H9 (cell line): ENCODE data around the gene TBCB. TPM values are rescaled to one million over a fixed set of nuclear protein-coding genes. Genes with fewer than 3 reads are reported as not detected.

Experiments
- DNase-seq: peaks from one replicate; pipeline ENCODE4 v3.0.0-alpha.2; 2017
- H2AFZ ChIP-seq: one replicate; pipeline ENCODE4 v1.6.1; 2013; ENCODE audit warnings: mild to moderate bottlenecking, low read length, control low read depth, moderate library complexity
- H2AK5ac ChIP-seq: 2 replicates; pipeline ENCODE4 v1.6.1; 2013; ENCODE audit warnings: low read length, control low read depth, mixed read lengths; ENCODE audit not compliant: insufficient read length
- H2BK120ac ChIP-seq: one replicate; pipeline ENCODE4 v1.6.1; 2013; ENCODE audit warnings: low read depth, mild to moderate bottlenecking, low read length, control low read depth, inconsistent platforms; ENCODE audit not compliant: poor library complexity, severe bottlenecking
- H2BK12ac ChIP-seq: 2 replicates; pipeline ENCODE4 v1.6.1; 2013; ENCODE audit warnings: low read length, control low read depth, mixed read lengths, low read depth; ENCODE audit not compliant: insufficient read length
- H2BK15ac ChIP-seq: 2 replicates; pipeline ENCODE4 v1.6.1; 2013; ENCODE audit warnings: low read depth, low read length, control low read depth
- H2BK20ac ChIP-seq: one replicate; pipeline ENCODE4 v1.6.1; 2013; ENCODE audit warnings: low read depth, mild to moderate bottlenecking, low read length, control low read depth, inconsistent platforms; ENCODE audit not compliant: poor library complexity, severe bottlenecking
- H2BK5ac ChIP-seq: 2 replicates; pipeline ENCODE4 v1.6.1; 2013; ENCODE audit warnings: low read length, control low read depth, mixed read lengths; ENCODE audit not compliant: insufficient read length
- H3K14ac ChIP-seq: 2 replicates; pipeline ENCODE4 v1.6.1; 2013; ENCODE audit warnings: low read length, control low read depth; ENCODE audit not compliant: insufficient read depth
- H3K18ac ChIP-seq: 2 replicates; pipeline ENCODE4 v1.6.1; 2013; ENCODE audit warnings: low read depth, mild to moderate bottlenecking, mixed read lengths, low read length, control low read depth; ENCODE audit not compliant: insufficient read length
- H3K23ac ChIP-seq: 2 replicates; pipeline ENCODE4 v1.6.1; 2013; ENCODE audit warnings: low read length, control low read depth, mixed read lengths, low read depth; ENCODE audit not compliant: insufficient read length
- H3K23me2 ChIP-seq: 2 replicates; pipeline ENCODE4 v1.6.1; 2013; ENCODE audit warnings: low read depth, mild to moderate bottlenecking, mixed read lengths, low read length, control low read depth; ENCODE audit not compliant: insufficient read length, poor library complexity, severe bottlenecking
- H3K27ac ChIP-seq: 2 replicates; pipeline ENCODE4 v1.5.1; 2013; ENCODE audit warnings: low read length, control low read depth, mixed read lengths, low read depth; ENCODE audit not compliant: insufficient read length
- H3K27me3 ChIP-seq: 2 replicates; pipeline ENCODE4 v1.6.1; 2013; ENCODE audit warnings: low read length, control low read depth, inconsistent platforms; ENCODE audit not compliant: insufficient read depth
- H3K4ac ChIP-seq: 2 replicates; pipeline ENCODE4 v1.6.1; 2013; ENCODE audit warnings: low read depth, mild to moderate bottlenecking, control low read depth, inconsistent platforms, low read length, moderate library complexity
- H3K4me1 ChIP-seq: 2 replicates; pipeline ENCODE4 v1.6.1; 2013; ENCODE audit warnings: low read length, control low read depth, inconsistent platforms; ENCODE audit not compliant: insufficient read depth
- H3K4me2 ChIP-seq: 2 replicates; pipeline ENCODE4 v1.6.1; 2013; ENCODE audit warnings: low read length, control low read depth, mixed read lengths; ENCODE audit not compliant: insufficient read length, insufficient read depth
- H3K56ac ChIP-seq: 2 replicates; pipeline ENCODE4 v1.6.1; 2013; ENCODE audit warnings: low read depth, mild to moderate bottlenecking, mixed read lengths, low read length, control low read depth; ENCODE audit not compliant: insufficient read length
- H3K79me1 ChIP-seq: 2 replicates; pipeline ENCODE4 v1.6.1; 2013; ENCODE audit warnings: low read depth, mild to moderate bottlenecking, moderate library complexity, low read length, control low read depth, inconsistent platforms; ENCODE audit not compliant: insufficient read depth, poor library complexity, severe bottlenecking
- H3K79me2 ChIP-seq: 2 replicates; pipeline ENCODE4 v1.6.1; 2013; ENCODE audit warnings: low read length, control low read depth, inconsistent platforms; ENCODE audit not compliant: insufficient read depth
- H3K9ac ChIP-seq: 2 replicates; pipeline ENCODE4 v1.6.1; 2013; ENCODE audit warnings: low read length, control low read depth, mixed read lengths; ENCODE audit not compliant: insufficient read length; ENCODE audit errors: extremely low read depth
- H3K9me3 ChIP-seq: one replicate; pipeline ENCODE4 v1.6.1; 2013; ENCODE audit warnings: low read depth, low read length, inconsistent platforms; ENCODE audit not compliant: control insufficient read depth
- H3T11ph ChIP-seq: one replicate; pipeline ENCODE4 v1.6.1; 2013; ENCODE audit warnings: mild to moderate bottlenecking, low read length, control low read depth, inconsistent platforms
- H4K20me1 ChIP-seq: one replicate; pipeline ENCODE4 v1.6.1; 2013; ENCODE audit not compliant: control insufficient read depth, insufficient read length, insufficient read depth
- H4K5ac ChIP-seq: 2 replicates; pipeline ENCODE4 v1.6.1; 2013; ENCODE audit warnings: low read depth, mild to moderate bottlenecking, mixed read lengths, low read length, control low read depth; ENCODE audit not compliant: insufficient read length
- H4K8ac ChIP-seq: replicated peaks from 2 replicates; pipeline ENCODE4 v1.6.1; 2013; ENCODE audit warnings: low read length, control low read depth, mixed read lengths, low read depth; ENCODE audit not compliant: insufficient read length
- H4K91ac ChIP-seq: 2 replicates; pipeline ENCODE4 v1.6.1; 2013; ENCODE audit warnings: low read depth, mild to moderate bottlenecking, moderate library complexity, mixed read lengths, low read length, control low read depth; ENCODE audit not compliant: insufficient read length
- H3K27ac Mint-ChIP-seq, 3 experiments: 2 replicates in 2 of 3; 3 replicates in 1 of 3; pipeline ENCODE4 v1.8.0; 2020 to 2021; ENCODE audit warnings: mixed read lengths in 3 of 3, mild to moderate bottlenecking in 1 of 3, moderate library complexity in 1 of 3
- H3K27me3 Mint-ChIP-seq: 2 replicates; pipeline ENCODE4 v1.8.0; 2021; ENCODE audit warnings: low read depth, mild to moderate bottlenecking, moderate library complexity, mixed read lengths
- H3K36me3 Mint-ChIP-seq, 3 experiments: 2 replicates in 2 of 3; 3 replicates in 1 of 3; pipeline ENCODE4 v1.8.0; 2020 to 2021; ENCODE audit warnings: low read depth in 3 of 3, mixed read lengths in 3 of 3; ENCODE audit not compliant: insufficient read depth in 1 of 3
- H3K4me1 Mint-ChIP-seq, 2 experiments: 2 replicates each; pipeline ENCODE4 v1.8.0; 2020; ENCODE audit warnings: mixed read lengths in 2 of 2
- H3K4me3 Mint-ChIP-seq, 2 experiments: 2 replicates in 1 of 2; 3 replicates in 1 of 2; pipeline ENCODE4 v1.8.0; 2020 to 2021; ENCODE audit warnings: mild to moderate bottlenecking in 2 of 2, mixed read lengths in 2 of 2, moderate library complexity in 1 of 2
- H3K9me3 Mint-ChIP-seq, 2 experiments: 2 replicates in 1 of 2; 3 replicates in 1 of 2; pipeline ENCODE4 v1.8.0; 2020; ENCODE audit warnings: mild to moderate bottlenecking in 2 of 2, mixed read lengths in 2 of 2, moderate library complexity in 1 of 2
- WGBS: extraction: QIAGEN DNeasy Blood & Tissue Kit; methylation state at CpG from one replicate; pipeline ENCODE4 v1.1.7; 2013; ENCODE audit warnings: missing lambda C conversion rate, low lambda C conversion rate, mixed read lengths; ENCODE audit not compliant: insufficient read length; ENCODE audit errors: extremely low coverage; 5-methylcytosine and 5-hydroxymethylcytosine counted together
- total RNA-seq: library from RNA; stranded (reverse); gene quantifications from 2 replicates; pipeline ENCODE4 v1.2.1, GENCODE V29; 2021
- TF ChIP-seq, protein P1 (sequence below): fragments of 200-600 bp; sonication (generic); conservative IDR thresholded peaks from 3 replicates; pipeline ENCODE4 v1.8.0; 2021; ENCODE audit warnings: antibody characterized with exemption, mild to moderate bottlenecking

TBCB gene
- total RNA-seq, 1 experiment from 2014 or later, result 216 TPM

DNA sequence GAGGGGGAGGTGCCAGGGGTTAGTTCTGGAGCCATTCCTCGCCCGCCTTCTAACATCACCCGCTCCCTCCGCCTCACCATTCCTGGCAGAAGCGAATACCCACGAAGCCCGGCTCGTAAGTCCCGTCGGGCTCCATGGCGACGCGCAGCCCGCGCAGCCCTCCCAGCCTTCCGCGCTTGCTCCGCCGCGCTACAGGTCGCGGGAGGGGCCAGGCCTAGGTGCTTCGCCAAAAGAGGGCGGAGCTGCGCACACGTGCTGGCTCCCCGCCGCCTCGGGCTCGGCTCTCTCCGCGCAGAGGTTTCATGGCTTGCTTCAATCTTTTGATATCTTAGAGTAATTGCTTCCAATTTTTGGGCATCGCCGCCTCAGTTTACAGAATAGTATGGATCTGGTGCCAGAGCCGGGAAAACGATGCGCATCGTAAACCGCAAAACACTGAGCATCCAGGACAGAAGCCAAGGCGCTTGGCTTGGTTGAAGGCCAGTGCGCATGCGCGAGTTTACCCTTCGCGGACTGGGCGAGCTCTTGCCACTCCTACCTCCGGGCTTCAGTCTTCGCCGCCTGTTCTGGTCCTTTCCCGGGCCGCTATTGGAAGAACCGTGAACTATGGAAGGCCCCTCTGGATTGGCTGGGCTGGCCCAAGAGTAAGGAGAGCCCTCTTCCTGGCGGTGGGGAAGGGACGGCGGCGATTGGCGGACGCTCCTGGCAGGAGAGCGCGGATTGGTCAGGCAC lies 381 bp upstream of the TBCB start, which contains the start of gene POLR2I:
Gene POLR2I, minus strand, starts transcription at position 155 of the 732 bp plus-strand sequence. Its CDS starts 19 bp downstream, at position 136.
- peaks cover 14% of the 10 kb centered on the region for H3K23me2 ChIP-seq
- no peaks in the 10 kb centered on the region; a peak in 1 of 5 replicates for H3K9me3 Mint-ChIP-seq

More for the DNA sequence above, 381 bp upstream of the TBCB start, which contains the start of gene POLR2I:
- WGBS, result no CpG with 5 or more reads among the region's 60 CpGs
- peak within 1 kb of the TSS; percentile 96 to 100 (median 97) for H3K27ac Mint-ChIP-seq
- Histone ChIP-seq H3K14ac (peak within 1 kb of the TSS; percentile 70), H3K27ac (peak within 1 kb of the TSS; percentile 19), H4K20me1 (no peaks in the 10 kb centered on the region), H3K4ac (no peak within 1 kb of the TSS), H3T11ph (no peak within 1 kb of the TSS), H2BK5ac (no peak within 1 kb of the TSS), H3K18ac (peak within 1 kb of the TSS; percentile 72), H3K56ac (no peak within 1 kb of the TSS), H4K5ac (peak within 1 kb of the TSS; percentile 22), H2AK5ac (no peak within 1 kb of the TSS), H2BK120ac (no peak within 1 kb of the TSS), H4K91ac (no peak within 1 kb of the TSS), H2BK20ac (no peak within 1 kb of the TSS), H2BK15ac (no peak within 1 kb of the TSS), H3K9me3 (no peaks in the 10 kb centered on the region), H3K27me3 (no peaks in the 10 kb centered on the region), H3K79me2 (no peaks in the 10 kb centered on the region; the same call in 1 of the 2 replicates), H2AFZ (no peak within 1 kb of the TSS), H3K79me1 (no peaks in the 10 kb centered on the region), H3K23ac (no peak within 1 kb of the TSS), H3K4me1 (peaks cover 2% of the 10 kb centered on the region; the same call in 1 of the 2 replicates), H2BK12ac (no peak within 1 kb of the TSS), H3K4me2 (peak within 1 kb of the TSS; percentile 93), H4K8ac (no peak within 1 kb of the TSS), H3K9ac (peak within 1 kb of the TSS; percentile 64)
- peak; percentile 100 for DNase-seq
- peaks cover 28 to 58% (median 56%) of the 10 kb centered on the region in 3 experiments; a peak in 6 of 7 replicates for H3K36me3 Mint-ChIP-seq
- H3K4me1 Mint-ChIP-seq, result peaks cover 27 to 47% of the 10 kb centered on the region in 2 experiments
- H3K27me3 Mint-ChIP-seq, result peaks cover 3% of the 10 kb centered on the region; the same call in 1 of the 2 replicates
- H3K4me3 Mint-ChIP-seq, result peak within 1 kb of the TSS; percentile 95 to 99
- TF ChIP-seq, protein P1, sequence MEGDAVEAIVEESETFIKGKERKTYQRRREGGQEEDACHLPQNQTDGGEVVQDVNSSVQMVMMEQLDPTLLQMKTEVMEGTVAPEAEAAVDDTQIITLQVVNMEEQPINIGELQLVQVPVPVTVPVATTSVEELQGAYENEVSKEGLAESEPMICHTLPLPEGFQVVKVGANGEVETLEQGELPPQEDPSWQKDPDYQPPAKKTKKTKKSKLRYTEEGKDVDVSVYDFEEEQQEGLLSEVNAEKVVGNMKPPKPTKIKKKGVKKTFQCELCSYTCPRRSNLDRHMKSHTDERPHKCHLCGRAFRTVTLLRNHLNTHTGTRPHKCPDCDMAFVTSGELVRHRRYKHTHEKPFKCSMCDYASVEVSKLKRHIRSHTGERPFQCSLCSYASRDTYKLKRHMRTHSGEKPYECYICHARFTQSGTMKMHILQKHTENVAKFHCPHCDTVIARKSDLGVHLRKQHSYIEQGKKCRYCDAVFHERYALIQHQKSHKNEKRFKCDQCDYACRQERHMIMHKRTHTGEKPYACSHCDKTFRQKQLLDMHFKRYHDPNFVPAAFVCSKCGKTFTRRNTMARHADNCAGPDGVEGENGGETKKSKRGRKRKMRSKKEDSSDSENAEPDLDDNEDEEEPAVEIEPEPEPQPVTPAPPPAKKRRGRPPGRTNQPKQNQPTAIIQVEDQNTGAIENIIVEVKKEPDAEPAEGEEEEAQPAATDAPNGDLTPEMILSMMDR, result no peak
